HepG2 (cell line): ENCODE measurements around the gene ELP5. TPM values are rescaled to one million over a fixed set of nuclear protein-coding genes. Genes with fewer than 3 reads are reported as not detected.

Source experiments
- ARID3A ChIP-seq: IDR thresholded peaks from 2 replicates; pipeline ENCODE4 v1.6.1; 2012; ENCODE audit warnings: low read depth, low read length, improper control_type of control experiment
- ATF4 ChIP-seq, 2 experiments: fragments of 450-650 bp in 1 of 2; sonication (generic) in 1 of 2; formaldehyde crosslinking; IDR thresholded peaks; 2 replicates each; pipeline versions ENCODE4 v1.5.0 to v1.8.0; 2020 to 2022; ENCODE audit warnings: mild to moderate bottlenecking in 1 of 2, missing genetic modification reagents in 1 of 2
- HOXA5 ChIP-seq: sonication (generic); formaldehyde crosslinking; IDR thresholded peaks from 2 replicates; pipeline ENCODE4 v1.4.0; 2020; ENCODE audit warnings: missing genetic modification reagents
- MLXIP ChIP-seq: sonication (generic); formaldehyde crosslinking; IDR thresholded peaks from 2 replicates; pipeline ENCODE4 v1.9.0; 2021; ENCODE audit warnings: missing genetic modification reagents, borderline replicate concordance
- MTERF4 ChIP-seq: sonication (generic); formaldehyde crosslinking; IDR thresholded peaks from 2 replicates; pipeline ENCODE4 v1.8.0; 2023; ENCODE audit warnings: mild to moderate bottlenecking, missing genetic modification reagents
- NFAT5 ChIP-seq: sonication (generic); formaldehyde crosslinking; IDR thresholded peaks from 2 replicates; pipeline ENCODE4 v1.4.0; 2020; ENCODE audit warnings: missing genetic modification reagents
- SMARCC2 ChIP-seq: fragments of 450-650 bp; IDR thresholded peaks from 2 replicates; pipeline ENCODE4 v1.6.1; 2017; ENCODE audit warnings: antibody characterized with exemption, mild to moderate bottlenecking
- TMF1 ChIP-seq: sonication (generic); formaldehyde crosslinking; IDR thresholded peaks from 2 replicates; pipeline ENCODE4 v1.8.1; 2022; ENCODE audit warnings: low read depth, missing genetic modification reagents
- XRCC5 ChIP-seq: fragments of 200-400 bp; formaldehyde crosslinking; optimal IDR thresholded peaks from 2 replicates; pipeline ENCODE3; 2017; ENCODE audit warnings: mild to moderate bottlenecking, low read length
- ZBTB34 ChIP-seq: sonication (generic); formaldehyde crosslinking; IDR thresholded peaks from 2 replicates; pipeline ENCODE4 v1.8.0; 2022; ENCODE audit warnings: mild to moderate bottlenecking, missing genetic modification reagents
- ZC3H13 ChIP-seq: sonication (generic); formaldehyde crosslinking; IDR thresholded peaks from 2 replicates; pipeline ENCODE4 v1.8.1; 2023; ENCODE audit warnings: mild to moderate bottlenecking, missing genetic modification reagents, moderate library complexity
- ZFYVE20 ChIP-seq: sonication (generic); formaldehyde crosslinking; IDR thresholded peaks from 2 replicates; pipeline ENCODE4 v1.8.0; 2023; ENCODE audit warnings: low read depth, mild to moderate bottlenecking, moderate library complexity, missing genetic modification reagents, borderline replicate concordance
- ZNF589 ChIP-seq: sonication (generic); formaldehyde crosslinking; conservative IDR thresholded peaks from 2 replicates; pipeline ENCODE4 v1.8.0; 2022; ENCODE audit warnings: mild to moderate bottlenecking, moderate library complexity, missing genetic modification reagents
- polyA plus RNA-seq, 8 experiments: library from polyadenylated mRNA; depleted of rRNA in 3 of 8; stranded (reverse) in 7 of 8; unstranded in 1 of 8; fragments of >200 nt; fragmentation: Illumina TruSeq in 4 of 8; extraction: Trizol in 4 of 8; gene quantifications; 2 replicates each; pipeline versions ENCODE4 v1.2.1 to v1.2.3, GENCODE V29; 2011 to 2016; ENCODE audit warnings: low read depth in 4 of 8, missing spikeins in 1 of 8, mixed read lengths in 1 of 8; ENCODE audit not compliant: insufficient read depth in 1 of 8
- total RNA-seq, 5 experiments: library from RNA; depleted of rRNA; stranded (reverse); fragments of >200 nt; fragmentation: Illumina TruSeq; extraction: Trizol; gene quantifications; 2 replicates each; pipeline ENCODE4 v1.2.3, GENCODE V29; 2016; ENCODE audit warnings: low read depth in 1 of 5

ELP5 gene
- total and polyA plus RNA-seq, 2 of the 13 experiments (the other 11 are each of a cell fraction or from before 2014, with no cell fraction given): 67.6 to 69.8 TPM

- TF ChIP-seq MLXIP (CRISPR knock-in tag): no peak
- peak in 1 of 2 experiments; percentile 43; a peak in 1 of 4 replicates for TF ChIP-seq ATF4 (CRISPR knock-in tag; IDR thresholded peaks at IDR 0.05)
- TF ChIP-seq HOXA5 (CRISPR knock-in tag): peak; percentile 23; the same call in 1 of the 2 replicates
- no peak; the same call in 1 of the 2 replicates for TF ChIP-seq MTERF4
- TF ChIP-seq ZBTB34 (CRISPR knock-in tag): 0 out of 2 replicates have a peak, but pooled peaks have one; percentile 18
- TF ChIP-seq XRCC5: peak; percentile 33
- no peak for TF ChIP-seq ZC3H13
- no peak for TF ChIP-seq NFAT5
- peak; percentile 16; the same call in 1 of the 2 replicates for TF ChIP-seq ARID3A
- no peak for TF ChIP-seq ZFYVE20 (CRISPR knock-in tag)
- TF ChIP-seq ZNF589: 0 out of 2 replicates have a peak, but pooled peaks have one; percentile 39
- TF ChIP-seq SMARCC2: no peak
- peak; percentile 35; the same call in 1 of the 2 replicates for TF ChIP-seq TMF1 (CRISPR knock-in tag)
These were observed at the start of gene ELP5 (continued) for GRCh38 chr17:7252176-7253043.
